DMS 273 (cell line): Measurements from ENCODE around the gene CXCL13.
"Not testable (repeated sequence)": the region's sequence is repeated elsewhere in the genome, so short reads cannot be mapped to it uniquely, and the experiment has no call there.

Experiments
- DNase-seq: peaks from one replicate; lab custom pipeline; 2025; ENCODE audit not compliant: unreplicated experiment; lab: John Stamatoyannopoulos, UW

Gene CXCL13

DNA sequence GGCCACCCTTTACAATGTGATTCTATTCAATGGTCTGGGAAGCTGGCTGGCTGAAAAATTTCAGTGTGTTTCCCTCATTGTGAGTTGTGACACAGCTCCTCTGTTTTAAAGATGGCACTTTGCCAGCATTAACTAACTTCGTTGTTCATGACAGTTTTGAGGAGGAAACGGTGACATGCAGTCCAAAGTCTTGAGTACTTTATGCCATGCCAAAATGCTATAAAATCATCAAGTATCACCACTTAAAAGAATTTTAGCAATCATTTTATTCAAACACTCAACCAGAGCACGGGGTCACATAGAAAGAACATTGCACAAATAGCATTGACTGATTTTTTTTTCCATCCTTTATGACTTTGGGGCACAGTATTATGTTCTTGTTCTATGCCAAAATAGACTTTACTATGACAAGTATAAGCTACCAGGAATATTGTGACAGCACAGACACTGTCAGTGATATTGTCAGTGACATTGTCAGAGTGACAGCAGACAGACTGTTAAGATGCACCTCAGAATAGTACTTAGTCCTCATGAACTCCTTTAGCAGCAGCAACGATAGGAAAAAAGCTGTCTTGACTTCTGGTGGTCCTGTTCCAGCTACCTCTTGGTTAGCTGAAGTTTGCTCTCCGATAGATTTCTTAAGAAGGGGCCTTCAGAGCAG, 46.7 kb downstream of the CXCL13 start:
- DNase-seq = no peak

DNA sequence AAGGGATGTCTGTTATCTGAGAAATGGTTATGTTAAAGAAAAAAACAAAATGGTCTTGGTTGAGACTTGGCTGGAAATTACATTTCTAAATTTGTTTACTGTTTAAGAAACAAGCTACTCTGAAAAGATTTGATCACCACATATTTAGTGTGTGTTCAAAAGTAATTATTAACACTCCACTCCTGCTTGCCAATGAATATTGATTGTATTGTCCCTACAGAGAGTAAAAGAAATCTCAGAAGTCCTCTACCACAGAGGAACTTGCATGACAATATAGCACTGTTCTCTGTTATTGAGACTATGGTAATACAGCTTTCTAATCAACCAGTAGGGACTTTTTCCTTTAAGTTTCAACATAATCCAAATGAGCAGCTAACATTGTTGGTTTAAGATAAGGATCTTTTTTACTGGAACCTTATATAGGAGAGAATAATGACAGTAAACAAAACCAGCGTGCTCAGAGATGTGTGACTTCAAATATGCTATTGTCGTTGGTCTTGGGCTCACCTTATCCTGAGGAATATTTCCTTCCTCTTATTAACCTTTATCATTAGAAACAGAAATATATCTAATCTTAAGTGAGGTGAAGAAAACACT, 47.6 kb downstream of the CXCL13 start:
- no peak for DNase-seq

DNA sequence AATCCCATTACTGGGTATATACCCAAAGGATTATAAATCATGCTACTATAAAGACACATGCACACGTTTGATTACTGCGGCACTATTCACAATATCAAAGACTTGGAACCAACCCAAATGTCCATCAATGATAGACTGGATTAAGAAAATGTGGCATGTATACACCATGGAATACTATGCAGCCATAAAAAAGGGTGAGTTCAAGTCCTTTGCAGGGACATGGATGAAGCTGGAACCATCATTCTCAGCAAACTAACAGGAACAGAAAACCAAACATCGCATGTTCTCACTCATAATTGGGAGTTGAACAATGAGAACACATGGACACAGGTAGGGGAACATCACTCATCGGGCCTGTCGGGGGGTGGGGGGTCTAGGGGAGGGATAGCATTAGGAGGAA, 54.7 kb downstream of the CXCL13 start:
- not testable (repeated sequence) for DNase-seq
